Stimulated activated CD4-positive, alpha-beta T cell treated with anti-CD3 and anti-CD28 coated beads, Interleukin-4, amount 100 ng/mL, for 48 hours (primary cell): Measurements from ENCODE around the gene DNAJB2.
"Not testable (repeated sequence)": the region's sequence is repeated elsewhere in the genome, so short reads cannot be mapped to it uniquely, and the experiment has no call there.

Experiments
- DNase-seq, 2 donors: peaks; one replicate each; pipeline ENCODE4 v3.0.0-alpha.2; 2020; ENCODE audit warnings: low read depth in 2 of 2

The DNAJB2 gene

DNA sequence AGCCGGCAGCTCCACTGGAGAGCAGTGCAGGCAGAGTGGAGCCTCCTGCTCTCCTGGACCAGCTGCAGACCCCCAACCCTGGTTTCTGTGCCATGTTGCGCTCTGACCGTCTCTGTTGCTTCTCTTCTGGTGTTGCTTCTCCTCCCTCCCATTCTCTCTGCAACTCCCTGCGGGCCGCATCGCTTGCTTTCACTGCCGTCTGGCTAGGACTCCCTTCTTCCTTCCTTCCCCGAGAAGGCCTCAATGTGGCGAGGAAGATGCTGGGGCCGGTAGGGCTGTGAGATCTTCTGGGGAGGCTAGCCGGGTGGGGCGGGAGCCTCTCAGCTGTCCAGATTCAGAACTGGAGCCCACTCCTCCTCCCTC is 6.2 kb downstream of the DNAJB2 start:
- no peak for DNase-seq

DNA sequence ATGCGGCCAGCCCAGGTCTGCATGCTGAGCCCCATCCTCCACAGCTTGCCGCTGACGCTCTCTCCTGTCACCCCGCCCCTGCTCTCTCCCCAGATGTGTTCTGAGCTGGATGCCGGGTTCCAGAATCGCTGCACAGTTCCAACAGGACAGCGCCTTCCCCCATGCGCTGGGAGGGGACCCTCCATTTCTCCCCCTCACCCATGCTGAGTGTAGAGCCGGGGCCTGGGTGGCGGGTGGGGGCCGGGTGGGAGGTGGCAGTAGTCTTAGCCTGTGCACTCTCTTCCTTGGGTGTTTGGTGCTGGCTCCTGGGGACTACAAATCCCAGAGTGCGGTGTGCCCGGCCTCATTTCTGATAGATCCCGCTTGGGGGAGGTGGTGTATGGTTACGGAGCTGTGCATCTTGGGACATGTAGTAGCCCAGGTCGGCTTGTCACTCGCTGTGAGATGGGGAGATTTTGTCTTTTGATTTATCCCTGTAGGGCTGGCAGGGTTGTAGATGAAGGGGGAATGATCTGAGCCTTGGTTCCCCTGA is 6.8 kb downstream of the DNAJB2 start:
- DNase-seq: no peak

DNA sequence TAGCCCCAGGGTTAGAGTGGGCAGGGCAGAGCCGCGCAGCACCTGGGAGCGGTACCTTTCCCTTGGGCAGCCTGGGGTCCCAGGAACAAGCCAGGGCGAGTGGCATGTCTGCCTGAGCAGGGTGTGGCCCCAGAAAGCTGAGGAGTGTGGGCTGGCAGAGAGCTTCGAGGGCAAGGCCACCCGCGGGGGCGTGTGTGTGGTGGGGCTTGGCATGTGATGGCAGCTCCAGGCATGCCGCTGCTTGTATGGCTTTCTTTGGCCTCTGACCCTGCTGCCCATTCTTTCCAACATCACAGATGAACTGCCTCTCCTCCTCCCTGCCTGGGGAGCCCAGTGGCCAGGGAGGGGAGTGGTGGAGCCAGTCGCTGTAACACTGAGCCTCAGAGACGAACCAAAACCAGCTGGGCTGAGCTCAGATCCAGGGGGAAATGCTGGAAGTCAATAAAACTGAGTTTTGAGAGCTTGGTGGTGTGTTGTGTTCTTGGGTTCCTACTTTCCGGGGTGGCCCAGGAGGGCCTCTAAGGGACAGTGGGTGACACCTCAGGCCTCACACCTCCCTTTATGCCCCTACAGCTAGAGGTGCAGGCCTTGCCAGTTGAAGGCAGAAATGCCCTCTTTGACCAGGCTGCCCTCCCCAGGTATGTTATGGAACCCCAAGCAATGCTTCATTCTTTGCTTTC is 7.4 kb downstream of the DNAJB2 start:
- no peak for DNase-seq

DNA sequence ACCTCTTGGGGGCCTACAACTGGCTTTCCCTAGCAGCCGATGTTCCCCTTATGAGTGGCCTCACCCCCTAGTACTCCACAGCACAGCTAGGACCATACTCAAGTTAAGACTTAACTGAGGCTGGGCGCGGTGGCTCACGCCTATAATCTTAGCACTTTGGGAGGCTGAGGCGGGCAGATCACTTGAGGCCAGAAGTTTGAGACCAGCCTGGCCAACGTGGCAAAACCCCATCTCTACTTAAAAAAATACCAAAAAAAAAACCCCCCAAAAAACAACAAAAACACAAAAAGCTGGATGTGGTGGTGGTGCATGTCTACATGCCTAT is 7.9 kb downstream of the DNAJB2 start:
- not testable (repeated sequence) for DNase-seq

DNA sequence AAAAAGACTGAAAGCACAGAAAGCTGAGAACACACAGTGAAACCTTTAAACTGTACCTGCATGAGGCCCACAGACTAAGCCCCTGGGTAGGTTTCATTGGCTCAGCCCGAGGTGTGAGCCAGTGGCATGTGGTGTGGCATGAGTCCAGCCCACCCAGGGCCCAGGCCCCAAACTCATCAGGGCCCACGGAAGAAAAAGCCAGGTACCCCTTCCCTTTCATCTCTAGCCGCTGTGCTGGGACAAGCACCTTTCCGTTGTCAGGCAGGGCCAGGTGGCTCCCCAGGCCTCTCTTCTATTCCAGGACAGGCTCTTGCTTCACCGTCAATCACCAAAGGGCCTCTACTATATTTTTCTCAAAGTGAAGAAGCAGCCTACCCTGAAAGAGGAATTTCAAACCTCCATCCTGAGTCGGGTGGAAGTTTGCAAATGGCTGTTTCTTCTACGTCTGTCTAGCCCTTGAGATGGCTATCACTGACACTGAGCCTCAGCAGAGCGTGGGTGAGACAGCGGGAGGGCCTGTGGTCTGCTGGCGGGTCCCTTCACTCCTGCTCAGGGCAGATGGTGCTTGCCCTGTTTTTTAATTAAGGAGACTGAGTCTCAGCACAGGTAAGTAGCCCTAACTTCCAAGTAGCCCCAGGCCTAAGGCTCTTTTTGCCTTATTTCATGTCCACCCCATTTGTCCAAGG is 8.6 kb downstream of the DNAJB2 start:
- DNase-seq: no peak

DNA sequence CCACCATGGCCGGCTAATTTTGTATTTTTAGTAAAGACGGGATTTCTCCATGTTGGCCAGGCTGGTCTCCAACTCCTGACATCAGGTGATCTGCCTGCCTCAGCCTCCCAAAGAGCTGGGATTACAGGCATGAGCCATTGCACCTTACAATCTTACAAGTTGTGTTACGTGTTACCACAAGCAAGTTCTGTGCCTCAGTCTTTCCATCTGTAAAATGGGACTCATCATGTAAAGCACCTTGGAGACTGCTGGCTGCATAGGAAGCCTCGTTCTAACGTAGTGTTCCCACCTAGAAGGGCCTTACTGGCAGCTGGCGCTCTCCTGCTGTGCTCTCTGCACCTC is 10.0 kb downstream of the DNAJB2 start:
- no peak for DNase-seq

DNA sequence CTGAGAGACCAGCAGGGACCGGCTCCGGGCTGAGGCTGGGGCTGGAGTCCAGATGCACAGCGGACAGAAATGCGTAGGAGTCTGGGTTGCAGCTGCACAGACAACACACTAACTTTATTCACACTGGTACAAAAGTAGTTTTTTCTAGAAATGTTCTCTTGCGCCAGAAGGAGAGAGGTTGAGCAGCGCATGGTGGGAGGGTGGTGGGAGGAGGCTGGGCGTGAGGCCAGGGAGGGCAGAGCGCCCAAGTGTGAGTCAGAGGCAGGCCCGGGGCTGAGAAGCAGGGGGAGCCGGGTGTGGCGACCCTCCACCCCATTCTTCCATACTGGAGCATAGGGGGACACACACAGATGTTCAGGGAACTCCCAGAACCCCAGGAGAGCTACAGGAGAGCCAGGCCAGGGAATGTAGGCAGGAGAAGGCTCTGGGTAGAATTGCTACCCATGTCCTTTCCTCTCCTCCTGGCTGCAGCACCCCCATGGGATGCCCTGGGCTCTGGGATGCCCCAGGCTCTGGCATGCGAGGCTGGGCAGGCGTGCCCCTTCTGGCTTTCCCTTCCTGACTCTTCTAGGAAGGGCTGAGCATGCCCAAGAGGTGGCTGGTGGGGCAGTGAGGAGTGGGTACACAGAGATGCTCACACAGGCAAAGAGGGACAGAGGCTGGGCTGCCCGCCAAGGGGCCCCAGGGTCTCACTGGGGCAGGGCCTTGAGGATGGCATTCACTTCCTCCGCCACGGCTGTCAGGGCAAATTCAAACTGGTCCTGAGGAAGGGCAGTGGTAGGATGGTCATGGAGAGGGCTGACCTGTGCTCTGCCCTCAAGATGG is 10.6 kb downstream of the DNAJB2 start:
- no peak for DNase-seq

DNA sequence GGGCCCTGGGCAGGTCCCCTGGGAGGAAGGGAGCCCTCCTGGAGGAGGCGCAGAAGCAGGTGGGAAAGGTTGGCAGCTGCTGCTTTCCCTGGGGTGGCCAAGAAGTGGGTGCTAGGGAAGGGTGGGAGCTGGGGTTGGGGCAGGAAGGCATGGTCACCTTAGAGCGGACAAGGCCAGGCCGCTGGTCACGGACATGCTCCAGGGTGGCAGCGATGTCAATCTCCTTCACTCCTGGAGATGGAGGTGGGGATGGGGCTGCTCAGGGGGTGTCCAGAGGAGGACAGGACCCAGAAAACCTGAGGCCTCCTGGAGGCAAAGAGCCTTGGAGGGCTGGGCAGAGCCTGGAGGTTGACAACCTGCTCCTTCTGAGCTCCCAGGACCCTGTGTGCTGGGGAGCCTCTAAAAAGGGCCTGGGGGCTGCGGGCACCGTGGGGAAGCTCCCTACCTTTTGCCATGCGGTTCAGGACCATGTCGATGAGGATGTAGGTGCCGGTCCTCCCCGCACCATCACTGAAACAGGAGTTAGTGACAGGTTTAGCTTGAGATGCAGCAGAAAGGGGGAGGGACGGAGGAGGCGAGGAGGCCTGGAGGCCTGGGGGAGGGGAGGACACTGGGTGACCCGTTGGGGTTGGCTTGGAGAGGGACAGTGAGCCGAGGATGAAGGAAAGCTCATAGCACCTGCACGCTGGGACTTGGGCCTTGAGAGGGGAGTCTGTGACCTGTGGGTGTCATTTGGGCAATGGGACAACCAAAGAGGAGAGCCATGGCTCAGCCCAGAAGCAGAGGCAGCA is 11.4 kb downstream of the DNAJB2 start:
- no peak for DNase-seq

DNA sequence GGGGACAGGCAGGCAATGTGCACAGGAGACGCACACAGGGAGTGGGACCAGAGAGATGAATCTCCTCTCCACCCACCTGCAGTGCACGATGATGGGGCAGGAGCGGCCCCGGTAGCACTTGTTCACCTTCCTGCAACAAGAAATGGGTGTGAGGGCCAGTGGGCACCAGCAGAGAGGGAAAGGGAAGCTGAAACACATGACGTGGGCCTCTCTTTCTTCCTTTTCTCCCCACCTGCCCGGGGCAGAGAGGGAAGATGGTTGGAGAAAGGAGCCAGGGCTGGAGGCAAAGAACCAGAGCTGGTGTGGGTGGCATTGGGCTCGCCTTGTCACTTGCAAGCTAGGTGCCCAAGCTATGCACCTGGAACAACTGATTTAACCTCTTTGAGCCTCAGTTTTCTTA is 12.2 kb downstream of the DNAJB2 start:
- no peak for DNase-seq

DNA sequence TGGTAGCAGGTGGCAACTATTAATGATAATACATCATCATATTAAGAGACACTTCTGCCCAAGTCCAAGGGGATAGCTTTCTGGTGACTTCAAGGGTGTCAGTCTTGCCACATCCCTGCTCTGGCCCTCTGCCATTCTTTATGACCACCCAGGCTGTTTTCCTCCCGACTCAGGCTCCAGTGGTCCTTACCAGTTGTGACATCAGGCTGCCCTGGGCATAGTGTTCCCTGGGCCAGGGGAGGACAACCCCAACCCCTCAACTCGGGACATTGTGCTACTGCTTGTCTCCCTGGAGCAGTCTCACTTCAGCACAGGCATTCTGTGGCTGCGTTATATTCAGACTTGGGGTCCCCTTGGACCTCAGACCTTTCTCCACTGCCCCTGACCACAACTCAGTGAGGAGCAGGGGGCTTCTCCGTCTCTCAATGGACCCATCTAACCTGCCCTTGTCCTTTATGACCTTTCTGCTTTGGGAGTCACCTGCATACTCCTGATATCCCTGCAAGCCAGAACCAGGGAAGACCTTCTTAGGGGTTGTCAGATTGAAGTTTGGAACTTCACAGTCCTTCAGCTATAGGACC is 12.8 kb downstream of the DNAJB2 start:
- DNase-seq: no peak

DNA sequence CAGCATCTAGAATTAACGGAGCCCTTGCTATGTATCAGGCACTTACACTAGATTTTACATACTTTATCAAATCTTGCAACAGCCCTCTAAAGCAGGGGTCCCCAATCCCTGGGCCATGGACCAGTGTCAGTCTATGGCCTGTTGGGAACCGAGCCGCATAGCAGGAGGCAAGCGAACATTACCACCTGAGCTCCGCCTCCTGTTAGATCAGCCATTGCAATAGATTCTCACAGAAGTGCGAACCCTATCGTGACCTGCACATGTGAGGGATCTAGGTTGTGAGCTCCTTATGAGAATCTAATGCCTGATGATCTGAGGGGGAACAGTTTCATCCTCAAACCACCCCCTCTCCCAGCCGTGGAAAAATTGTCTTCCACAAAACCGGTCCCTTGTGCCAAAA is 13.4 kb downstream of the DNAJB2 start:
- no peak for DNase-seq

DNA sequence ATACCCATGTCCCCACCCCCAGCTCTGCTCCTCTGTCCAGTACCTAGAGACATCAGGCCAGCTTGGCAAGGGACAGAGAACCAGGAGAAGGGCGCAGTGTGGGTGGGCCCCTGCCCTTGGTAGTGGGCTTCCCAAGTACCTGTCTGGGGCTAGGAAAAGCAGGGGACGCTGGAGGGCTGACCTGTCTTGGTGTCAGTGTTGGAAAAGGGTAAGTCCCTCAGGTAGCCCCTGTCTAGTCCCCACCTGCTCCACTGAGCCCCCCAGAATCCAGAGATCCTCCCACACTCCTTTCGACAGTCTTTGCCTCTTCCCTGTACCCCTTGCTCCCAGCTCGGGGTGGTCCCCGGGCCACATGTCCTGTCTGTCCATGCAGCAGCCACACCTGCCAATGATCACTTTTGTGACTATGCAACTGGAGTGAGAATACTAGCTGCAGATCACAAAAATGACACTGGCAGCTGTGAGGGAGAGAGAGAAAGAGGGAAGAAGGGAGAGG is 14.6 kb downstream of the DNAJB2 start:
- no peak for DNase-seq

DNA sequence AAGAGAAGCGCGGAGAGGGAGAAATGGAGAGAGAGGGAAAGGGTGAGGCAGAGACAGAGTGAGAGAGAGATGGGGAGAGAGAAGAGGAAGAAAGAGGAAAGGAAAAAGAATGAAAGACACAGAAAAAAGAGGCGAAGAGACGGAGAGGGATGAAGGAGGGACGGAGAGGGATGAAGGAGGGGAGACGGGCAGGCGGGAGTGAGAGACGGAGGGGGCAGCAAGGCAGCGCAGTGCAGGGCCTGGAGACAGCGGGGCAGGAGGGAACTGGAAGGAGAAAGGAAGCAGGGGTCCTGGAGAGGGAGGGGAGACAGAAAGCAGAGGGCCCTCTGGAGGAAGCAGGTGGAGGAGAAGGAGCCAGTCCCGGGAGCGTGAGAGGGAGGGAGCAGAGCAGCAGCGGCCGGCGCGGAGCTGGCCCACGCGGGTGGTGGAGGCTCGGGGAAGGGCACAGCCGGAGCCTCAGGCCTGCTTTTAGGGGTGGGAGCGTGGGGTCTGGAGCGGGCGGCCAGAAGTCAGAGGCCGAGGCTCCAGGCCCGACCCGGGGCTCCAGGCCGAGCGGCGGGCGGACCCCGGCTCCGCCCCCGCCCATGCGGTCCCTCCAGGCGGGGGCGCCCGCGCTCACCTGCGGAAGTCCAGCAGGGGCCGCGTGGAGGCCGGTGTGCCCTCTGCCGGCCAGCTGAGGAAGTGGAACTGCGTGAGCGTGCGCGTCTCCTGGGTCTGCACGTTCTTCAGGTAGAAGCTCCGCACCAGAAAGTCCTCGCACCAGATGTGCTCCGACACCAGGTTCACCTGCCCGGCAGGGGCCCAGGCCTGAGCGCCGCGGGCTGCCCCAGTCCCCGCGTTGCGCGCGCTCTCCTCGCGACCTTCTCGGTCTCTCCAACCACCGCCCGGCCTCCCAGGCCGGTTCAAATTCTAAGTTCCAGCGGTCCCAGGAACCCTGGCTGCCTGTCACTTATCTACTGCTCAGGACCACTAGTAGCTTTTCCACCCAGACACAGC is 15.5 kb downstream of the DNAJB2 start:
- peak; percentile 81 to 82 for DNase-seq

DNA sequence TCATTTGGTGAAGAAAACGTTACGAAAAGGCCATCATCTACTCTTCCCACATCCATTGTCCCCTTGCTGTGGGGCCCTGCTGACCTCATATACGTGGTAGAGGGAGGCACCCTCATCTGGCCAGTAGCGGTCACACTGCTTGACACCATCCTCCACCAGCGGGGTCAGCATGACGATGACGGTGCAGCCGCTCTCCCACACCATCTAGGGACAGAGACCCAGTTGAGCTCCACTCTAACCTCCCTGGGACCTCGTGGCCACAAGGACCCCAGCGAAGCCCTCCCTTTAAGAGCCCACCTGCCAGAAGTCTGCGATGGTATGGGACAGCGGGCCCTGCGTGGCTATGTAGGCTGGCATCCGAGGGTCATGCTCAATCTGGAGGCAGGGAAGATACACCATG is 17.0 kb downstream of the DNAJB2 start:
- DNase-seq: no peak

DNA sequence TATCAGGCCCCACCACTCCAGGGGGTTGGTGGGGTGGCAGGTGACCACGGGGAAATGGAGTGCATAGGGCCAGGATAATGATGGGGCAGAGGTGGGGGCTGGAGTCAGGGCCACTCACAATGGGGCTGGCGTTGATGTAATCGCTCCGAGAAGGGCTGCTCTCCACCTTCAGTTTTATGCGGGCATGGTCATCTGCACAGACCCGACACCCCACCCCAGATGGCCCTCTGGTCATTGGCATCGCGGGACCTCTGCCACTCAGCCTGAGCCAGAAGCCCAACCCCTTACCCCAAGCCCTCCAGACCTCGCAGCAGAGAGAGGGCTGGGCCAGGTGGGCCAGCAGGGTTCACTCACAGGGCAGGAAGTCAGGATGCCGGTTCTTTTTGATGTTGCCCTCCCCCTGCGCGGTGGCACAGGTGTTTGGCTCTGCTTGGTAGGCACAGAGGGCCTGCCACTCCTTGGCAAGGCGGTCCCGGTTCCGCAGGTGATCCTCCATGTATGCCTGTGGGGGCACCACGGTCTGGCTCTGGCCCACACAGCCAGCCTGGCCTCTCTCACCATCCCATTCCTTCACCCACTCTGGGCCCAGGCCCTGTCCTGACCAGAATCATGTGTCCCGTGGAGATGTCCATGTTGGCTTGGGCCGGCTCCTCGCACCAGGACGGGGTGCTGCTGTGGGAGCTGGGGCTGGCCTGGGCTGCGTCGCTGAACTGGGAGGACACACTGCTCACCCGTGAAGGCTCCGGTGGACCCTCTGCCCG is 17.6 kb downstream of the DNAJB2 start:
- no peak for DNase-seq

DNA sequence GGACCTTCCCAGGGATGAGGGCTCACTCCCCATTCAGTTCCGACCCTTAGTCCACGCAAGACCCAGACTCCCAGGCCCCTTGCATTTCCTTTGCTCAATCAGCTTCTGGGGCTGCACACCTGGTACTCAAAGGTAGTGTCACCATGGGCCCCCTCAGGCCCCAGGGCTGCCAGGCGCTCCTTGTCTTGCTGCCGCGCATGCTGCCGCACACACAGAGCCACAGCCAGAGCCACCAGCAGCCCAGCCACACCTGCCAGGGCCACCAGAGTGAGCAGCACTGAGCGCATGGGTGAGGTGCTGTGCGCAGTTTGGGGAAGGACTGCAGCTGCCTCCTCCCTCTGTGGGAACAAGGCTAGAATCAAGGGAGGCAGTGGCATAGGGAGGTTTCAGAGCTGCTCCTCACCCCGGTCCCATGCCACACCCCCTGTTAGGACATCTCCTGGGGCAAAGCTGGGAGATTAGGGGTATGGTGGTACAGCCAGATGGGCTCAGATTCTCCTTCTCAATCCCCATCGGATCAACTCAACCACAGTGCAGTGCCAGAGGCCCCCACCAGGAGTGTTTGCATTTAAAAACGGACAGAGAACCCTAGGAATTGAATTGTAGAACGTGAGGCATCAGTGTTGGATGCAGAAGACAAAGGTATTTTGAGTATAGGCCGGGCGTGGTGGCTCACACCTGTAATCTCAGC is 18.7 kb downstream of the DNAJB2 start:
- no peak for DNase-seq

DNA sequence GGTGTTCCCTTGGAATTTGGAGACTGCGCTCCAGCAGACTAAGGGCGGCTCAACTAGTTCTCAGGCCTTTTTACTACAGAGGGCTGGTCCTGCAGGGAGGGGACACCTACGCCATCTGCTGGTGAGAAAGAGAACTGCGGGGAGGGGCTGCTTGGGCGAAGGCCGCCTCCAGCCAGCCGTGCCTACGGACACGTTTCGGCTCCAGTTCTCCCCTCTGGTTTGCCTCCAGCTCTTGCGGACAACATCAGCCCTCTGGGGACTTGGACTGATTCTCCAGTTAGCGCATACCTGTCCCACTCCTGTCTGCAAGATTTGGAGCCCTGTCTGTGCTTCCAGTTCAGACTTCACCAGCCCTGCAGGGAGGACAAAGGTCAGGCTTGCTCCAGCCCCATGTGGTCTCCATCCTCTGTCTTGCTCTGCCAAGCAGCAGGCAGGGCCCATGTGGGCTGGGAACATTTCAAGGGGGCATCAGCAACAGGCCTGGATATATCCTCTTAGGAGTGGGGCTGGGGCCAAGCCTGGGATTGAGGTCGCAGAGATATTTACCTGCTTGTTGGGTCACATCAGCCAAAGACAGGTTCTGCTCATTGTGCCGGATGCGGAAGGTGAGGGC is 19.7 kb downstream of the DNAJB2 start:
- DNase-seq: peak; percentile 85 to 94

DNA sequence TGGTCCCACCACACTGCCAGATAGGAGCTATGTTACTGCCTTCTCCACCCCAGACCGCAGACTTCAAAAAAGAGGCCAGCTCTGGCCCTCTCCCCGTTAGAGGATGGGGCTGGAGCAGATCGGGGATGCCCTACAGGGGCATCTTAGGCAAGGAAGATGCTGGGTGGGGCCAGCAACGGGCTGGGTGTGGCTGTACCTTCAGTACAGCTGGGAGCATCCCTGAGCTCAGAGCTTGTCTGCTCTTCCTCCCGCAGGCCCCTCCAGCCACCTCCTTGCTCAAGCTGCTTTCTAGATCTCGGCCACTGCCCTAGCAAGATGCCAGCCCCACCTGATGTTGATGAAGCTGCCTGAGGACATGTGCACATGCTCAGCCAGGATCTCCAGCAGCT is 20.2 kb downstream of the DNAJB2 start:
- no peak for DNase-seq

DNA sequence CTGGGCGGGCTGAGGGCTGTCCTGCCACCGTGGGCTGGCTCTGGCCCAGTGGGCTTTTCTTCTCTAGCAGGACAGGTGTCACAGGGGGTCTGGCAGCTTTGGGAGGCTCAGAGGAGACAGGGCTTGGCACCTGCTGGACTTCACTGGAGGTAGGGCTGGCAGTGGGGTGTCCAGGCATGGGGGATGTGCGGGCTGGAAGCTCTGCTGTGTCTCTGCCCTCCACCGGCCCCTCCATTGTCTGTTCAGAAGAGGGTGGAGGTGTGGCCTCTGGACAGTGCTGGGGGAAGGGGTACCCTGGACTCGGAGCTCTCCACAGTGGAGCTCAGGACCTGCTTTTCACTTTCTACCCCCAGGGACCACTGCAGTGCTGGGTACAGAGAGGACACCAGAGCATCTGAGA is 20.9 kb downstream of the DNAJB2 start:
- DNase-seq: no peak
